IMR-90 (cell line): ENCODE data around the gene OR10H1. TPM values are rescaled to one million over a fixed set of nuclear protein-coding genes. Genes with fewer than 3 reads are reported as not detected.

Experiments used
- ATAC-seq: fragments of 200-7000 bp; cut with Tn5 transposase; 2 replicates; pipeline ENCODE4 v1.9.1; 2020; ENCODE audit warnings: low read depth, mild to moderate bottlenecking, moderate library complexity
- BruUV-seq: library from RNA; stranded (reverse); fragments of 400-500 nt; replicated peaks from 2 replicates; lab custom pipeline; 2021; lab: Mats Ljungman, UMichigan
- CTCF ChIA-PET: fragments of 300-600 bp; formaldehyde crosslinking; extraction: SDS; loops from one replicate; lab custom pipeline; 2021; ENCODE audit warnings: antibody characterized with exemption; lab: Yijun Ruan, JAX
- POLR2A ChIA-PET: fragments of 300-600 bp; sonication (Branson Sonifier 250); formaldehyde crosslinking; loops from one replicate; lab custom pipeline; 2022; ENCODE audit warnings: antibody characterized with exemption; ENCODE audit not compliant: unreplicated experiment; lab: Charles Lee
- DNase-seq: peaks from one replicate; pipeline ENCODE4 v3.0.0; 2013
- H2AFZ ChIP-seq: replicated peaks from 2 replicates; pipeline ENCODE3; 2013; ENCODE audit warnings: low read length, mild to moderate bottlenecking; ENCODE audit not compliant: poor library complexity
- H2AK5ac ChIP-seq: 2 replicates; pipeline ENCODE4 v1.6.1; 2013; ENCODE audit warnings: low read depth, low read length, inconsistent platforms
- H2AK9ac ChIP-seq: replicated peaks from 2 replicates; pipeline ENCODE3; 2013; ENCODE audit warnings: mild to moderate bottlenecking, low read depth, low read length, moderate library complexity; ENCODE audit not compliant: poor library complexity
- H2BK120ac ChIP-seq: 2 replicates; pipeline ENCODE4 v1.6.1; 2013; ENCODE audit warnings: low read depth, low read length, inconsistent platforms
- H2BK15ac ChIP-seq: 3 replicates; pipeline ENCODE4 v1.6.1; 2013; ENCODE audit warnings: low read depth, low read length, inconsistent platforms
- H2BK20ac ChIP-seq: 2 replicates; pipeline ENCODE4 v1.6.1; 2013; ENCODE audit warnings: low read depth, mild to moderate bottlenecking, inconsistent platforms, low read length, moderate library complexity
- H2BK5ac ChIP-seq: 2 replicates; pipeline ENCODE4 v1.6.1; 2013; ENCODE audit warnings: mild to moderate bottlenecking, low read depth, low read length, inconsistent platforms; ENCODE audit not compliant: poor library complexity, severe bottlenecking
- H3K14ac ChIP-seq: replicated peaks from 2 replicates; pipeline ENCODE4 v1.6.1; 2013; ENCODE audit warnings: low read depth, low read length, inconsistent platforms
- H3K18ac ChIP-seq: 2 replicates; pipeline ENCODE4 v1.6.1; 2013; ENCODE audit warnings: low read depth, low read length, control low read depth
- H3K23ac ChIP-seq: 2 replicates; pipeline ENCODE4 v1.6.1; 2013; ENCODE audit warnings: low read depth, low read length, inconsistent platforms
- H3K27ac ChIP-seq: 2 replicates; pipeline ENCODE4 v1.5.1; 2013; ENCODE audit warnings: mild to moderate bottlenecking, control low read depth, low read length; ENCODE audit not compliant: insufficient read depth
- H3K27me3 ChIP-seq: 2 replicates; pipeline ENCODE4 v1.6.1; 2013; ENCODE audit warnings: low read length; ENCODE audit not compliant: control insufficient read depth, insufficient read depth
- H3K36me3 ChIP-seq: 2 replicates; pipeline ENCODE4 v1.6.1; 2013; ENCODE audit warnings: low read length, mixed read lengths; ENCODE audit not compliant: control insufficient read depth, insufficient read depth
- H3K4ac ChIP-seq: 2 replicates; pipeline ENCODE4 v1.6.1; 2013; ENCODE audit warnings: low read depth, low read length, inconsistent platforms
- H3K4me1 ChIP-seq: 2 replicates; pipeline ENCODE4 v1.6.1; 2013; ENCODE audit warnings: low read length, mixed read lengths; ENCODE audit not compliant: control insufficient read depth, insufficient read depth
- H3K4me2 ChIP-seq: 2 replicates; pipeline ENCODE4 v1.6.1; 2013; ENCODE audit warnings: low read depth, mild to moderate bottlenecking, control low read depth, low read length, moderate library complexity
- H3K4me3 ChIP-seq: 2 replicates; pipeline ENCODE4 v1.5.1; 2013; ENCODE audit warnings: low read depth, mild to moderate bottlenecking, control low read depth, low read length, moderate library complexity; ENCODE audit not compliant: insufficient read depth
- H3K56ac ChIP-seq: 2 replicates; pipeline ENCODE4 v1.6.1; 2013; ENCODE audit warnings: low read length, inconsistent platforms; ENCODE audit not compliant: insufficient read depth; ENCODE audit errors: extremely low read depth
- H3K79me1 ChIP-seq, 2 experiments: 2 replicates each; pipeline ENCODE4 v1.6.1; 2013; ENCODE audit warnings: low read length in 2 of 2, inconsistent platforms in 1 of 2, low read depth in 1 of 2
- H3K9ac ChIP-seq: 2 replicates; pipeline ENCODE4 v1.6.1; 2013; ENCODE audit warnings: low read depth, low read length, control low read depth
- H3K9me1 ChIP-seq: 2 replicates; pipeline ENCODE4 v1.6.1; 2013; ENCODE audit warnings: low read length, inconsistent platforms; ENCODE audit not compliant: insufficient read depth
- H3K9me3 ChIP-seq: 2 replicates; pipeline ENCODE4 v1.6.1; 2013; ENCODE audit warnings: low read length; ENCODE audit not compliant: control insufficient read depth, insufficient read depth
- H4K20me1 ChIP-seq: 2 replicates; pipeline ENCODE4 v1.6.1; 2013; ENCODE audit warnings: low read length, inconsistent platforms; ENCODE audit not compliant: insufficient read depth
- H4K5ac ChIP-seq: 2 replicates; pipeline ENCODE4 v1.6.1; 2013; ENCODE audit warnings: mild to moderate bottlenecking, low read depth, low read length, control low read depth
- H4K8ac ChIP-seq, 2 experiments: 2 replicates each; pipeline ENCODE4 v1.6.1; 2013; ENCODE audit warnings: low read depth in 2 of 2, low read length in 2 of 2, control low read depth in 1 of 2, inconsistent platforms in 1 of 2
- H4K91ac ChIP-seq: 2 replicates; pipeline ENCODE4 v1.6.1; 2013; ENCODE audit warnings: low read depth, low read length, inconsistent platforms; ENCODE audit not compliant: insufficient read depth
- BHLHE40 ChIP-seq: fragments of 150-350 bp; IDR thresholded peaks from 2 replicates; pipeline ENCODE4 v1.6.1; 2016; ENCODE audit warnings: mild to moderate bottlenecking, low read depth, low read length
- CTCF ChIP-seq: conservative IDR thresholded peaks from 2 replicates; pipeline ENCODE4 v1.5.1; 2012; ENCODE audit warnings: mild to moderate bottlenecking, low read depth, low read length, improper control_type of control experiment
- FOS ChIP-seq: fragments of 150-350 bp; IDR thresholded peaks from 2 replicates; pipeline ENCODE4 v1.6.1; 2016; ENCODE audit warnings: low read depth, low read length
- RCOR1 ChIP-seq: IDR thresholded peaks from 2 replicates; pipeline ENCODE4 v1.6.1; 2012; ENCODE audit warnings: mild to moderate bottlenecking, low read length, improper control_type of control experiment; ENCODE audit not compliant: insufficient replicate concordance
- USF2 ChIP-seq: fragments of 150-350 bp; IDR thresholded peaks from 2 replicates; pipeline ENCODE4 v1.6.1; 2017; ENCODE audit warnings: mild to moderate bottlenecking, antibody characterized with exemption, low read length, low read depth
- WGBS, 2 experiments: methylation state at CpG; one replicate each; pipeline versions ENCODE4 v1.1.5 to v1.1.7; 2013; ENCODE audit warnings: missing lambda C conversion rate in 2 of 2; ENCODE audit not compliant: insufficient read length in 1 of 2; ENCODE audit errors: extremely low coverage in 2 of 2; 5-methylcytosine and 5-hydroxymethylcytosine counted together
- dilution Hi-C: fragments of 300-500 bp; cut with HindIII; formaldehyde crosslinking; loops from one replicate; pipeline ENCODE4 v1.14.3; 2018; ENCODE audit warnings: low sequenced_read_pairs; ENCODE audit not compliant: unreplicated experiment
- in situ Hi-C: fragments of 300-500 bp; cut with MboI; formaldehyde crosslinking; loops from 3 replicates; pipeline ENCODE4 v1.14.3; 2019; ENCODE audit warnings: low sequenced_read_pairs, inconsistent platforms, mixed read lengths
- intact Hi-C: fragments of 100-400 bp; cut with micrococcal nuclease; formaldehyde crosslinking; loops from 2 replicates; pipeline ENCODE4 v1.10.0; 2022
- polyA plus RNA-seq, 3 experiments: library from polyadenylated mRNA; depleted of rRNA; stranded (reverse); fragments of >200 nt; gene quantifications; 2 replicates each; pipeline ENCODE4 v1.2.3, GENCODE V29; 2012; ENCODE audit warnings: low replicate concordance in 1 of 3
- total RNA-seq: library from RNA; depleted of rRNA; stranded (reverse); fragments of >200 nt; gene quantifications from 2 replicates; pipeline ENCODE4 v1.2.3, GENCODE V29; 2012

The OR10H1 gene
- total and polyA plus RNA-seq, 2 of the 4 experiments (the other 2 are of a cell fraction), result not detected

- no peak overlapping the region for H3K56ac ChIP-seq
- no peak overlapping the region for H3K14ac ChIP-seq
- no peaks in the 10 kb centered on the region for H3K27me3 ChIP-seq
- no peak overlapping the region for H2BK5ac ChIP-seq
- ChIA-PET CTCF (no interaction called here), POLR2A (no interaction called here)
- no peak overlapping the region for H3K4me2 ChIP-seq
- H3K4me3 ChIP-seq, result no peak overlapping the region
- H3K23ac ChIP-seq, result no peak overlapping the region
- no peak overlapping the region for H2BK15ac ChIP-seq
- no peak overlapping the region for H4K91ac ChIP-seq
- H4K5ac ChIP-seq, result no peak overlapping the region
- ATAC-seq (no peak), DNase-seq (no peak)
- H3K36me3 ChIP-seq, result no peaks in the 10 kb centered on the region
- no peaks in the 10 kb centered on the region for H3K9me1 ChIP-seq
- intact Hi-C loops, result no loop called here
- no peak overlapping the region for H2AFZ ChIP-seq
- no peak overlapping the region for H2BK120ac ChIP-seq
- TF ChIP-seq CTCF (no peak), RCOR1 (no peak), BHLHE40 (no peak), USF2 (no peak), FOS (no peak)
- H2AK9ac ChIP-seq, result no peak overlapping the region
- H4K20me1 ChIP-seq, result no peaks in the 10 kb centered on the region
- H3K79me1 ChIP-seq, result no peaks in the 10 kb centered on the region
- no peak overlapping the region for H2BK20ac ChIP-seq
- no peak overlapping the region for H4K8ac ChIP-seq
- H3K9me3 ChIP-seq, result peaks cover 16% of the 10 kb centered on the region
- no peak overlapping the region for H3K18ac ChIP-seq
- H2AK5ac ChIP-seq, result no peak overlapping the region
- no TSS peak for BruUV-seq
- dilution Hi-C loops, result no loop called here
- in situ Hi-C loops, result no loop called here
- no peak overlapping the region for H3K27ac ChIP-seq
- H3K9ac ChIP-seq, result no peak overlapping the region
- 4% methylated on average over 5 of the region's 28 CpGs; no CpG with 5 or more reads in 1 of the 2 experiments for WGBS, 2 experiments
- no peak overlapping the region for H3K4ac ChIP-seq
- H3K4me1 ChIP-seq, result no peaks in the 10 kb centered on the region
Observed at GRCh38 chr19:15759962-15760565, 55.4 kb downstream of the OR10H1 start.
